Naive thymus-derived CD4-positive, alpha-beta T cell (primary cell): ENCODE measurements around the gene HLA-DMB. TPM values are rescaled to one million over a fixed set of nuclear protein-coding genes. Genes with fewer than 3 reads are reported as not detected.
A peak's percentile ranks its signal among the peaks of the same experiment; 100 is the strongest.

Source experiments
- ATAC-seq: fragments of 150-1000 bp; cut with Tn5 transposase; 2 replicates; pipeline ENCODE4 v1.10.0; 2021; ENCODE audit warnings: mild to moderate bottlenecking, moderate library complexity
- CTCF ChIA-PET: fragments of 350-600 bp; sonication (Branson Sonifier 250); formaldehyde crosslinking; loops from one replicate; lab custom pipeline; 2021; ENCODE audit warnings: antibody characterized with exemption; lab: Charles Lee
- POLR2A ChIA-PET: fragments of 350-600 bp; sonication (Branson Sonifier 250); formaldehyde crosslinking; loops from one replicate; lab custom pipeline; 2021; ENCODE audit warnings: antibody characterized with exemption, inconsistent platforms; lab: Charles Lee
- DNase-seq, 9 donors: peaks; one replicate each; pipeline versions ENCODE4 v3.0.0 to v3.0.0-alpha.2; 2020 to 2022; ENCODE audit warnings: mixed read lengths in 1 of 9
- H3K27ac ChIP-seq: one replicate; pipeline ENCODE4 v1.7.0; 2013; ENCODE audit warnings: mild to moderate bottlenecking, low read depth, low read length, moderate library complexity
- H3K27me3 ChIP-seq, 2 donors: one replicate each; pipeline ENCODE4 v1.7.0; 2013; ENCODE audit warnings: low read length in 2 of 2, mild to moderate bottlenecking in 2 of 2, moderate library complexity in 2 of 2; ENCODE audit not compliant: control insufficient read depth in 2 of 2, insufficient read depth in 2 of 2
- H3K36me3 ChIP-seq, 3 experiments: 1 replicate in 2 of 3; 2 replicates in 1 of 3; pipeline ENCODE4 v1.7.0; 2013; ENCODE audit warnings: low read length in 3 of 3, mild to moderate bottlenecking in 3 of 3, moderate library complexity in 1 of 3; ENCODE audit not compliant: insufficient read depth in 3 of 3, control insufficient read depth in 2 of 3
- H3K4me1 ChIP-seq, 2 donors: one replicate each; pipeline ENCODE4 v1.7.0; 2013; ENCODE audit warnings: low read length in 2 of 2, mild to moderate bottlenecking in 2 of 2, moderate library complexity in 1 of 2; ENCODE audit not compliant: control insufficient read depth in 2 of 2, insufficient read depth in 2 of 2
- H3K4me3 ChIP-seq: 2 replicates; pipeline ENCODE4 v1.7.0; 2013; ENCODE audit warnings: mild to moderate bottlenecking, low read length
- H3K9me3 ChIP-seq, 3 experiments: 1 replicate in 2 of 3; 2 replicates in 1 of 3; pipeline ENCODE4 v1.7.0; 2013; ENCODE audit warnings: low read length in 3 of 3; ENCODE audit not compliant: control insufficient read depth in 2 of 3
- H3K27ac Mint-ChIP-seq, 9 donors: one replicate each; pipeline ENCODE4 v1.8.0; 2020 to 2022; ENCODE audit warnings: mixed read lengths in 9 of 9, mild to moderate bottlenecking in 8 of 9, moderate library complexity in 5 of 9, inconsistent platforms in 2 of 9
- H3K27me3 Mint-ChIP-seq, 5 donors: one replicate each; pipeline ENCODE4 v1.8.0; 2021 to 2022; ENCODE audit warnings: mixed read lengths in 5 of 5, mild to moderate bottlenecking in 1 of 5
- H3K36me3 Mint-ChIP-seq, 5 donors: one replicate each; pipeline ENCODE4 v1.8.0; 2020 to 2022; ENCODE audit warnings: mixed read lengths in 5 of 5, mild to moderate bottlenecking in 3 of 5, inconsistent platforms in 1 of 5
- H3K4me1 Mint-ChIP-seq, 7 donors: one replicate each; pipeline ENCODE4 v1.8.0; 2020 to 2022; ENCODE audit warnings: mixed read lengths in 7 of 7, mild to moderate bottlenecking in 3 of 7, inconsistent platforms in 1 of 7
- H3K4me3 Mint-ChIP-seq, 10 donors: one replicate each; pipeline ENCODE4 v1.8.0; 2020 to 2022; ENCODE audit warnings: mild to moderate bottlenecking in 10 of 10, mixed read lengths in 10 of 10, moderate library complexity in 6 of 10, inconsistent platforms in 2 of 10
- H3K9me3 Mint-ChIP-seq, 11 donors: one replicate each; pipeline ENCODE4 v1.8.0; 2020 to 2022; ENCODE audit warnings: mixed read lengths in 11 of 11, mild to moderate bottlenecking in 4 of 11, inconsistent platforms in 1 of 11, moderate library complexity in 1 of 11
- intact Hi-C, 2 donors: fragments of 100-400 bp; cut with micrococcal nuclease; formaldehyde crosslinking; loops; one replicate each; pipeline ENCODE4 v1.15.1; 2023
- polyA plus RNA-seq, 2 donors: library from polyadenylated mRNA; unstranded; fragments of 300-500 nt; fragmentation: Illumina TruSeq; gene quantifications; one replicate each; pipeline ENCODE4 v1.2.3, GENCODE V29; 2021
- total RNA-seq, 6 experiments: library from RNA in 5 of 6; stranded (reverse) in 5 of 6; gene quantifications; 1 replicate in 5 of 6; 2 replicates in 1 of 6; pipeline ENCODE4 v1.2.3 and lab custom pipeline; 2021 to 2026

Gene HLA-DMB
- total and polyA plus RNA-seq, 7 experiments from 2014 or later: 7.8 to 82.5 (median 9.1) TPM

GRCh38 chr6:32889533-32889932 is 51.3 kb downstream of the HLA-DMB start:
- intact Hi-C loops: no loop called here
- H3K4me3 ChIP-seq: no peak overlapping the region
- no peak for ATAC-seq
- CTCF ChIA-PET: interaction anchor here (0.9 to 1.0 kb wide), 3 partner anchors 44 to 95 kb away, joined by 4 to 6 read pairs (median 5); no protein-coding TSS in a partner anchor
- no peak overlapping the region for H3K27ac ChIP-seq
- H3K27me3 ChIP-seq: no peaks in the 10 kb centered on the region
- DNase-seq: no peak
- H3K36me3 ChIP-seq: peaks cover 0 to 4% (median 0%) of the 10 kb centered on the region in 3 experiments
- H3K27ac Mint-ChIP-seq: no peak overlapping the region
- peaks cover 0 to 11% (median 9%) of the 10 kb centered on the region in 7 donors for H3K4me1 Mint-ChIP-seq
- POLR2A ChIA-PET: interaction anchor here (1.3 kb wide), 1 partner anchor 83 kb away, joined by 10 read pairs; no protein-coding TSS in a partner anchor
- H3K27me3 Mint-ChIP-seq: peaks cover 0 to 10% (median 0%) of the 10 kb centered on the region in 5 donors
- no peak overlapping the region for H3K4me3 Mint-ChIP-seq
- no peaks in the 10 kb centered on the region for H3K9me3 ChIP-seq
- no peaks in the 10 kb centered on the region for H3K4me1 ChIP-seq
- no peaks in the 10 kb centered on the region for H3K9me3 Mint-ChIP-seq
- peaks cover 0 to 2% (median 0%) of the 10 kb centered on the region in 5 donors for H3K36me3 Mint-ChIP-seq

GRCh38 chr6:32888576-32888975 is 52.3 kb downstream of the HLA-DMB start:
- H3K27ac Mint-ChIP-seq: peak overlapping the region in 1 of 9 donors; percentile 72
- H3K27ac ChIP-seq: no peak overlapping the region
- intact Hi-C loops: no loop called here
- H3K4me3 ChIP-seq: no peak overlapping the region
- no peak for ATAC-seq
- H3K9me3 Mint-ChIP-seq: no peaks in the 10 kb centered on the region
- peaks cover 0 to 10% (median 0%) of the 10 kb centered on the region in 5 donors for H3K27me3 Mint-ChIP-seq
- H3K36me3 ChIP-seq: no peaks in the 10 kb centered on the region
- no peak for DNase-seq
- H3K36me3 Mint-ChIP-seq: peaks cover 0 to 2% (median 0%) of the 10 kb centered on the region in 5 donors
- H3K27me3 ChIP-seq: no peaks in the 10 kb centered on the region
- H3K9me3 ChIP-seq: no peaks in the 10 kb centered on the region
- no peaks in the 10 kb centered on the region for H3K4me1 ChIP-seq
- ChIA-PET POLR2A (interaction anchor here (1.2 kb wide), 1 partner anchor 83 kb away, joined by 4 read pairs; no protein-coding TSS in a partner anchor), CTCF (interaction anchor here (0.6 kb wide), 2 partner anchors 96 to 1033 kb away, joined by 3 to 4 read pairs; no protein-coding TSS in a partner anchor)
- H3K4me1 Mint-ChIP-seq: peaks cover 0 to 9% (median 4%) of the 10 kb centered on the region in 7 donors
- no peak overlapping the region for H3K4me3 Mint-ChIP-seq

GRCh38 chr6:32887616-32888015 is 53.2 kb downstream of the HLA-DMB start:
- Histone ChIP-seq H3K27ac (no peak overlapping the region), H3K4me3 (no peak overlapping the region), H3K9me3 (no peaks in the 10 kb centered on the region), H3K27me3 (no peaks in the 10 kb centered on the region), H3K36me3 (no peaks in the 10 kb centered on the region), H3K4me1 (no peaks in the 10 kb centered on the region)
- Mint-ChIP-seq H3K27me3 (peaks cover 0 to 10% (median 0%) of the 10 kb centered on the region in 5 donors), H3K27ac (no peak overlapping the region), H3K4me1 (peaks cover 0 to 4% (median 0%) of the 10 kb centered on the region in 7 donors), H3K36me3 (no peaks in the 10 kb centered on the region), H3K9me3 (no peaks in the 10 kb centered on the region), H3K4me3 (no peak overlapping the region)
- intact Hi-C loops: no loop called here
- ChIA-PET CTCF (interaction anchor here (1.1 to 2.7 kb wide), 2 partner anchors 66 to 93 kb away, joined by 3 to 18 read pairs; partner anchors contain the start of gene HLA-DMA), POLR2A (interaction anchor here (1.2 kb wide), 1 partner anchor 84 kb away, joined by 4 read pairs; no protein-coding TSS in a partner anchor)
- ATAC-seq (no peak), DNase-seq (no peak)

- Mint-ChIP-seq H3K27ac (peak overlapping the region in 1 of 9 donors; percentile 31), H3K36me3 (peaks cover 0 to 2% (median 0%) of the 10 kb centered on the region in 5 donors), H3K9me3 (no peaks in the 10 kb centered on the region), H3K27me3 (peaks cover 0 to 10% (median 0%) of the 10 kb centered on the region in 5 donors), H3K4me3 (no peak overlapping the region), H3K4me1 (peaks cover 0 to 4% (median 0%) of the 10 kb centered on the region in 7 donors)
- ChIA-PET CTCF (interaction anchor here (0.9 to 3.6 kb wide), 14 partner anchors 20 to 102 kb away, joined by 3 to 51 read pairs (median 4); partner anchors contain the start of genes BRD2 and HLA-DMA), POLR2A (interaction anchor here (1.0 to 1.8 kb wide), 5 partner anchors 61 to 96 kb away, joined by 3 to 10 read pairs (median 4); no protein-coding TSS in a partner anchor)
- intact Hi-C loops: no loop called here
- ATAC-seq (no peak), DNase-seq (no peak)
- no peak overlapping the region for H3K4me3 ChIP-seq
- H3K4me1 ChIP-seq: no peaks in the 10 kb centered on the region
- H3K27ac ChIP-seq: no peak overlapping the region
- no peaks in the 10 kb centered on the region for H3K27me3 ChIP-seq
- no peaks in the 10 kb centered on the region for H3K36me3 ChIP-seq
- no peaks in the 10 kb centered on the region for H3K9me3 ChIP-seq
Measured at GRCh38 chr6:32886681-32887383, 54.0 kb downstream of the HLA-DMB start.

- H3K9me3 ChIP-seq: no peaks in the 10 kb centered on the region
- ChIA-PET POLR2A (interaction anchor here (0.6 to 1.8 kb wide), 8 partner anchors 10 to 97 kb away, joined by 3 to 10 read pairs (median 4); no protein-coding TSS in a partner anchor), CTCF (interaction anchor here (0.7 to 3.6 kb wide), 24 partner anchors 14 to 133 kb away, joined by 3 to 51 read pairs (median 4); partner anchors contain the start of genes BRD2, HLA-DMA and TAP2)
- no peaks in the 10 kb centered on the region for H3K4me1 ChIP-seq
- no peak overlapping the region for H3K4me3 ChIP-seq
- peaks cover 0 to 5% (median 0%) of the 10 kb centered on the region in 5 donors for H3K36me3 Mint-ChIP-seq
- no peak overlapping the region for H3K27ac Mint-ChIP-seq
- H3K4me1 Mint-ChIP-seq: peaks cover 0 to 4% (median 0%) of the 10 kb centered on the region in 7 donors
- ATAC-seq (peak; percentile 69), DNase-seq (peak in 7 of 9 donors; percentile 48 to 78 (median 68))
- no peaks in the 10 kb centered on the region for H3K9me3 Mint-ChIP-seq
- H3K4me3 Mint-ChIP-seq: no peak overlapping the region
- no peak overlapping the region for H3K27ac ChIP-seq
- no peaks in the 10 kb centered on the region for H3K36me3 ChIP-seq
- H3K27me3 Mint-ChIP-seq: peaks cover 0 to 10% (median 0%) of the 10 kb centered on the region in 5 donors
- intact Hi-C loops: loop anchor here (1.0 kb wide), 5 partner anchors 48 to 99 kb away; partner anchors contain the start of gene HLA-DMA (in 2 of the 2)
- no peaks in the 10 kb centered on the region for H3K27me3 ChIP-seq
Measured at GRCh38 chr6:32885698-32886286, 55.0 kb downstream of the HLA-DMB start.
